RWPE1 (cell line): ENCODE measurements around the gene KIF16B.

Source experiments
- CTCF ChIA-PET: fragments of 350-600 bp; sonication (Branson Sonifier 250); formaldehyde crosslinking; extraction: SDS; loops from one replicate; lab custom pipeline; 2021; lab: Yijun Ruan, JAX
- POLR2A ChIA-PET: fragments of 400-600 bp; formaldehyde crosslinking; extraction: SDS; loops from one replicate; lab custom pipeline; 2020; ENCODE audit warnings: antibody characterized with exemption; ENCODE audit not compliant: low non-redundant PET; lab: Yijun Ruan, JAX
- DNase-seq: peaks from one replicate; pipeline ENCODE4 v3.0.0; 2012; ENCODE audit warnings: low spot score
- H3K27ac ChIP-seq: fragments of 450-650 bp; 2 replicates; pipeline ENCODE4 v1.5.1; 2017
- CTCF ChIP-seq: fragments of 450-650 bp; conservative IDR thresholded peaks from 2 replicates; pipeline ENCODE4 v1.5.1; 2017; ENCODE audit warnings: low read depth, mild to moderate bottlenecking

Gene KIF16B

GRCh38 chr20:16258766-16259165 is 314.5 kb downstream of the KIF16B start:
- ChIA-PET CTCF (no interaction called here), POLR2A (no interaction called here)
- no peak for TF ChIP-seq CTCF
- no peak for DNase-seq
- H3K27ac ChIP-seq = no peak overlapping the region

GRCh38 chr20:16257813-16258430 is 315.3 kb downstream of the KIF16B start:
- DNase-seq = no peak
- CTCF ChIA-PET = no interaction called here
- POLR2A ChIA-PET = no interaction called here
- no peak for TF ChIP-seq CTCF
- no peak overlapping the region for H3K27ac ChIP-seq

DNA sequence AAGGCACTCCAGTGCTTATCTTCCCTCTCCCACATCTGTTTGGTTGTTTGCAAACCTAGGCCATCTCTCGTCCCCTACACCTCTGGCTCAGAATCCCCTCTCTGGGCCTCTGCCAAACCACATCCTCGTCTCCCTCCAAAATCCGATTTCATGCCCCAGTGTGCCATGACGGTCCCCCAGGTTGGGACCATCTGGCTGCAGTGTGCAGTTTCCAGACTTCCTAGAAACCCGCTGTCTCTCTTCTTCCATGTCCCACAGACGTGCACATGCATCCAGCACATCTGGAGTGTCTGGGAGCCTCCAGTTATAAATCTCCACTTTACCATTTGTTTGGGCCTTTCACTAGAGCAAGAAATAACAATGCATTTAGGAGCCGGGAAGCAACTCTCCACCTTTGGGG is 316.2 kb downstream of the KIF16B start:
- TF ChIP-seq CTCF = no peak
- no peak overlapping the region for H3K27ac ChIP-seq
- ChIA-PET POLR2A (no interaction called here), CTCF (no interaction called here)
- no peak for DNase-seq

DNA sequence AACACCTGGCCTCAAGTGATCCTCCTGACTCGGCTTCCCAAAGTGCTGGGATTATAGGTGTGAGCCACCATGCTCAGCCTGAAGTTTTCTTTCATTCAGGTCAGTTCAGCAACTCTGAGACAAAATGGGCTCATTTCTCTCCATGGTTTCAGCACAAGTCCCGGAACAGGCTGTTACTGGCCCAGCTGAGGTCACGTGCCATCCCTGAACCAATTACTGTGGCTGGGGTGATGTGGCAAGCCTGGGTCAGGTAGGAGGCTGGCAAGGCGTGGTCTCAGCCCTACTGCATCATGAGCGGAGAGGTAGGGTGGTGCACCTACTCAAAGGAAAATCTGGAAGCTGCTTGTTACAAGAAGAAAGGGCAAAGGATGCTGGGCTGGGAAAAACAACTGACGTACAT is 326.4 kb downstream of the KIF16B start:
- H3K27ac ChIP-seq = no peak overlapping the region
- no peak for DNase-seq
- no peak for TF ChIP-seq CTCF
- POLR2A ChIA-PET = interaction anchor here (0.6 kb wide), 1 partner anchor 147 kb away, joined by 3 read pairs; no protein-coding TSS in a partner anchor
- CTCF ChIA-PET = interaction anchor here (0.7 kb wide), 1 partner anchor 392 kb away, joined by 3 read pairs; no protein-coding TSS in a partner anchor

- ChIA-PET CTCF (no interaction called here), POLR2A (no interaction called here)
- DNase-seq = no peak
- TF ChIP-seq CTCF = no peak
- no peak overlapping the region for H3K27ac ChIP-seq
Measured at GRCh38 chr20:16246291-16246690, 327.0 kb downstream of the KIF16B start.

GRCh38 chr20:16245879-16246278 is 327.4 kb downstream of the KIF16B start:
- no peak for DNase-seq
- ChIA-PET CTCF (no interaction called here), POLR2A (no interaction called here)
- H3K27ac ChIP-seq = no peak overlapping the region
- no peak for TF ChIP-seq CTCF

- DNase-seq = no peak
- ChIA-PET CTCF (no interaction called here), POLR2A (no interaction called here)
Measured at GRCh38 chr20:16244892-16245291, 328.4 kb downstream of the KIF16B start.

More at GRCh38 chr20:16244892-16245291, 328.4 kb downstream of the KIF16B start:
- TF ChIP-seq CTCF = no peak
- H3K27ac ChIP-seq = no peak overlapping the region
